Keratinocyte (primary cell): Measurements from ENCODE around the gene CATSPER1. TPM values are rescaled to one million over a fixed set of nuclear protein-coding genes. Genes with fewer than 3 reads are reported as not detected.

Experiments
- DNase-seq: peaks from one replicate; pipeline ENCODE4 v3.0.0-alpha.2; 2011; ENCODE audit warnings: low read depth, missing footprints, low spot score
- FAIRE-seq: peaks from 2 replicates; lab custom pipeline; 2011; peaks lifted over from hg19 to GRCh38; lab: Jason Lieb, UNC
- H2AFZ ChIP-seq: 2 replicates; pipeline ENCODE4 v1.6.0; 2012; ENCODE audit warnings: low read length, control low read depth, inconsistent platforms; ENCODE audit not compliant: control insufficient read depth
- H3K27ac ChIP-seq: 2 replicates; pipeline ENCODE4 v1.5.1; 2011; ENCODE audit warnings: low read length; ENCODE audit not compliant: control insufficient read depth, insufficient read depth
- H3K27me3 ChIP-seq: 3 replicates; pipeline ENCODE4 v1.6.0; 2011; ENCODE audit warnings: low read length; ENCODE audit not compliant: control insufficient read depth, insufficient read depth; ENCODE audit errors: extremely low read depth
- H3K36me3 ChIP-seq, 2 experiments: 2 replicates in 1 of 2; 3 replicates in 1 of 2; pipeline ENCODE4 v1.5.1; 2011; ENCODE audit warnings: low read length in 2 of 2, mild to moderate bottlenecking in 1 of 2; ENCODE audit not compliant: control insufficient read depth in 2 of 2, insufficient read depth in 2 of 2; ENCODE audit errors: extremely low read depth in 1 of 2
- H3K4me1 ChIP-seq: 3 replicates; pipeline ENCODE4 v1.5.1; 2011; ENCODE audit warnings: low read length; ENCODE audit not compliant: control insufficient read depth, insufficient read depth; ENCODE audit errors: extremely low read depth
- H3K4me2 ChIP-seq: 3 replicates; pipeline ENCODE4 v1.6.0; 2011; ENCODE audit warnings: low read depth, low read length; ENCODE audit not compliant: control insufficient read depth, insufficient read depth; ENCODE audit errors: extremely low read depth
- H3K4me3 ChIP-seq, 3 experiments: fragments of 200-600 bp in 1 of 3; sonication (generic) in 1 of 3; 2 replicates in 2 of 3; 3 replicates in 1 of 3; pipeline ENCODE4 v1.5.1; 2011 to 2016; ENCODE audit warnings: low read length in 3 of 3, mild to moderate bottlenecking in 3 of 3, control low read depth in 2 of 3, inconsistent platforms in 1 of 3, low read depth in 1 of 3, mixed read lengths in 1 of 3, mixed run types in 1 of 3, moderate library complexity in 1 of 3; ENCODE audit not compliant: control insufficient read depth in 2 of 3, insufficient read depth in 2 of 3; ENCODE audit errors: extremely low read depth in 1 of 3
- H3K79me2 ChIP-seq: 2 replicates; pipeline ENCODE4 v1.6.0; 2012; ENCODE audit warnings: low read length; ENCODE audit not compliant: control insufficient read depth, insufficient read depth
- H3K9ac ChIP-seq: 3 replicates; pipeline ENCODE4 v1.6.0; 2011; ENCODE audit warnings: low read length; ENCODE audit not compliant: control insufficient read depth, insufficient read depth; ENCODE audit errors: extremely low read depth
- H3K9me1 ChIP-seq: 3 replicates; pipeline ENCODE4 v1.6.0; 2011; ENCODE audit warnings: low read length; ENCODE audit not compliant: control insufficient read depth, insufficient read depth; ENCODE audit errors: extremely low read depth
- H3K9me3 ChIP-seq: 2 replicates; pipeline ENCODE4 v1.5.1; 2012; ENCODE audit warnings: low read depth, low read length; ENCODE audit not compliant: control insufficient read depth
- H4K20me1 ChIP-seq: 3 replicates; pipeline ENCODE4 v1.6.0; 2011; ENCODE audit warnings: low read length; ENCODE audit not compliant: control insufficient read depth, insufficient read depth; ENCODE audit errors: extremely low read depth
- EZH2 ChIP-seq: IDR thresholded peaks from one replicate; pipeline ENCODE4 v1.6.1; 2012; ENCODE audit warnings: inconsistent platforms, mild to moderate bottlenecking, low read length, moderate library complexity
- dilution Hi-C: fragments of 300-500 bp; cut with MboI; formaldehyde crosslinking; loops from one replicate; pipeline ENCODE4 v1.7.0; 2020; ENCODE audit warnings: low sequenced_read_pairs; ENCODE audit not compliant: extremely low pct_ligation_motif_present
- polyA plus RNA-seq, 5 experiments: library from polyadenylated mRNA; depleted of rRNA in 3 of 5; stranded (reverse) in 3 of 5; stranded (forward) in 1 of 5; unstranded in 1 of 5; fragments of >200 nt; gene quantifications; 1 replicate in 1 of 5; 2 replicates in 3 of 5; 3 replicates in 1 of 5; pipeline versions ENCODE4 v1.2.1 to v1.2.3, GENCODE V29; 2011 to 2012; ENCODE audit warnings: missing spikeins in 2 of 5, low read depth in 1 of 5, low replicate concordance in 1 of 5
- TF ChIP-seq, protein P1 (sequence below), 3 experiments: IDR thresholded peaks in 1 of 3; conservative IDR thresholded peaks in 1 of 3; optimal IDR thresholded peaks in 1 of 3; 2 replicates in 2 of 3; 3 replicates in 1 of 3; pipeline versions ENCODE3 to v1.5.1; 2011; ENCODE audit warnings: low read length in 3 of 3, mild to moderate bottlenecking in 3 of 3, moderate library complexity in 2 of 3, control low read depth in 1 of 3, inconsistent platforms in 1 of 3; ENCODE audit not compliant: insufficient read depth in 2 of 3; ENCODE audit errors: extremely low read depth in 1 of 3

Gene CATSPER1
- polyA plus RNA-seq, 1 donor (not counting 4 experiments of a cell fraction or from before 2014, with no cell fraction given): not detected

GRCh38 chr11:66020212-66020611, 6.1 kb downstream of the CATSPER1 start:
- Histone ChIP-seq H3K36me3 (no peaks in the 10 kb centered on the region), H3K9me1 (no peaks in the 10 kb centered on the region), H4K20me1 (no peaks in the 10 kb centered on the region), H3K9me3 (no peaks in the 10 kb centered on the region), H2AFZ (no peak overlapping the region), H3K4me1 (peaks cover 14% of the 10 kb centered on the region), H3K4me2 (no peak overlapping the region), H3K9ac (no peak overlapping the region), H3K4me3 (no peak overlapping the region), H3K27me3 (peaks cover 9% of the 10 kb centered on the region), H3K27ac (no peak overlapping the region), H3K79me2 (no peaks in the 10 kb centered on the region)
- no peak for TF ChIP-seq EZH2
- TF ChIP-seq, protein P1, sequence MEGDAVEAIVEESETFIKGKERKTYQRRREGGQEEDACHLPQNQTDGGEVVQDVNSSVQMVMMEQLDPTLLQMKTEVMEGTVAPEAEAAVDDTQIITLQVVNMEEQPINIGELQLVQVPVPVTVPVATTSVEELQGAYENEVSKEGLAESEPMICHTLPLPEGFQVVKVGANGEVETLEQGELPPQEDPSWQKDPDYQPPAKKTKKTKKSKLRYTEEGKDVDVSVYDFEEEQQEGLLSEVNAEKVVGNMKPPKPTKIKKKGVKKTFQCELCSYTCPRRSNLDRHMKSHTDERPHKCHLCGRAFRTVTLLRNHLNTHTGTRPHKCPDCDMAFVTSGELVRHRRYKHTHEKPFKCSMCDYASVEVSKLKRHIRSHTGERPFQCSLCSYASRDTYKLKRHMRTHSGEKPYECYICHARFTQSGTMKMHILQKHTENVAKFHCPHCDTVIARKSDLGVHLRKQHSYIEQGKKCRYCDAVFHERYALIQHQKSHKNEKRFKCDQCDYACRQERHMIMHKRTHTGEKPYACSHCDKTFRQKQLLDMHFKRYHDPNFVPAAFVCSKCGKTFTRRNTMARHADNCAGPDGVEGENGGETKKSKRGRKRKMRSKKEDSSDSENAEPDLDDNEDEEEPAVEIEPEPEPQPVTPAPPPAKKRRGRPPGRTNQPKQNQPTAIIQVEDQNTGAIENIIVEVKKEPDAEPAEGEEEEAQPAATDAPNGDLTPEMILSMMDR (optimal IDR thresholded peaks at IDR 0.05 in 1 of 3, IDR thresholded peaks at IDR 0.05 in 1 of 3, conservative IDR thresholded peaks at IDR 0.05 in 1 of 3; ENCODE audit: extremely low read depth in 1 of 3, insufficient read depth in 2 of 3, low read length in 3 of 3): no peak
- dilution Hi-C loops: no loop called here
- no peak for FAIRE-seq
- no peak for DNase-seq

DNA sequence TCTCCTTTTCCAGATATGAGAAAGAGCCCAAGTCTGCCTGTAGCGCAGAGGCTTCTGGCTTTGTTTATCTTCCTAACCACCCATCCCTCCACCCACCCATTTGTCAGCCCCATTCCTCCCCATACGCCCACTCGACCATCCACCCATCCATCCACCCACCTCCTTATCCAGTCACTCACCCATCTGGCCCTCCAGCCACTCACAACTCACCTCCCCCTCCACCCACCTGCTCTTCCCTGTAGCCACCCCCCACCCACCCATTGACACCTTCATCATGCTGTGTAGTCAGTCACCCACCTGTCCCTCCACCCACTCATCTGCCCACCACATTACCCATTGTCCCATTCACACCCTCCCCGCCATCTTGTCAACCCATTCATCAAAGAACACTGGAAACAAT, 9.0 kb downstream of the CATSPER1 start:
- Histone ChIP-seq H2AFZ (no peak overlapping the region), H3K4me1 (peaks cover 20% of the 10 kb centered on the region), H3K9me3 (no peaks in the 10 kb centered on the region), H3K79me2 (no peaks in the 10 kb centered on the region), H3K9ac (no peak overlapping the region), H3K4me3 (no peak overlapping the region), H4K20me1 (no peaks in the 10 kb centered on the region), H3K4me2 (no peak overlapping the region), H3K36me3 (no peaks in the 10 kb centered on the region), H3K27ac (no peak overlapping the region), H3K27me3 (no peaks in the 10 kb centered on the region), H3K9me1 (no peaks in the 10 kb centered on the region)
- TF ChIP-seq EZH2: no peak
- TF ChIP-seq, protein P1 (optimal IDR thresholded peaks at IDR 0.05 in 1 of 3, IDR thresholded peaks at IDR 0.05 in 1 of 3, conservative IDR thresholded peaks at IDR 0.05 in 1 of 3; ENCODE audit: extremely low read depth in 1 of 3, insufficient read depth in 2 of 3, low read length in 3 of 3): no peak
- dilution Hi-C loops: no loop called here
- FAIRE-seq: no peak
- DNase-seq: no peak
